HK-2 (cell line): Measurements from ENCODE around the gene GPR55.

Experiments used
- DNase-seq: peaks from one replicate; pipeline ENCODE4 v3.0.0-alpha.2; 2018; ENCODE audit not compliant: unreplicated experiment

The GPR55 gene

DNA sequence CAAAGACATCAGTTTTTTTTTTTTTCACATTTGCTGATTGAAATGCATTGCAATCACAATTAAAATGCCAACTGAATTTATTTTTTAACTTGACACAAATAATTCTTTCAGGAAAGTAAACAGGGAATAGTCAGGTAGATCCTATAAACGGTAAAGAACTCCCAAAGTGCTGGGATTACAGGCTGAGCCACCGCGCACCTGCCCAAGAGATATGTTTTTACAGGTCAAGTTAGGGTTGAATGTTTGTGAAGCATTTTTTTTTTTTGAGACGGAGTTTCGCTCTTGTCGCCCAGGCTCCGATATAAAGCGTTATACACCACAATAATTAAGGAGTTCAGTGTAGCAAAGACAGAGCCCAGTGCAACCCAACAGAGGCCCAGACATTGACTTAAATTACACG, 45.2 kb downstream of the GPR55 start:
- DNase-seq, result no peak

DNA sequence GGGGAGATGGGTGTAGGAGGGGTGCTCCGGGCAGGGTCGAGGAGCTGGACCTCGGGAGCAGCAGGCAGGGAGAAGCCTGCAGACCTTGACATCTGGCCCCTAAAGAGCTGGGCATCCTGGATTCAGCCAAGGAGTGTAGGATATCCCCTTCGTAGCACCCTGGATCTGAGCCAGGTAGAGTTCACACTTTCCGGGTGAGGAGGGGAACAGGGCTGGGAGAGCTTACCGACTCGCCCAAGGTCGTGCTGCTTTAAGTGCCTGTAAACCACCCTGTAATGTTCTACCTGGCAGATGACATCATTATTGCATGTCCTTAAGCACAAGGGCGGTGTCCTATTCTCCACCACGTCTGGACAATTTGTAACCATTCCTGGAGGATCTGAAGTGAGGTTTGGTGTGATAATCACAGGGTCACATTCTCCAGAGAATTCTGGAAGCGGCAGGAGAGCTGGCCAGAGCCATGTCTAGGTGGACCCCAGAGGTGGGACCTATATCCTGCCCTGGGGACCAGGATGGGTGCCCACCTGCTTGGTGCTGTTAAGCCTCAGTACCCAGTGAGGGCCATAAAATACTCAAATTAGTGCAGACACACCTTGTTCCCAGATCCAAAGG, 45.7 kb downstream of the GPR55 start:
- no peak for DNase-seq

- no peak for DNase-seq
These were observed 46.3 kb downstream of the GPR55 start for GRCh38 chr2:230878599-230879188.

- no peak for DNase-seq
These were observed 47.1 kb downstream of the GPR55 start for GRCh38 chr2:230877759-230878598.

- DNase-seq, result no peak
These were observed 47.8 kb downstream of the GPR55 start for GRCh38 chr2:230877116-230877758.

DNA sequence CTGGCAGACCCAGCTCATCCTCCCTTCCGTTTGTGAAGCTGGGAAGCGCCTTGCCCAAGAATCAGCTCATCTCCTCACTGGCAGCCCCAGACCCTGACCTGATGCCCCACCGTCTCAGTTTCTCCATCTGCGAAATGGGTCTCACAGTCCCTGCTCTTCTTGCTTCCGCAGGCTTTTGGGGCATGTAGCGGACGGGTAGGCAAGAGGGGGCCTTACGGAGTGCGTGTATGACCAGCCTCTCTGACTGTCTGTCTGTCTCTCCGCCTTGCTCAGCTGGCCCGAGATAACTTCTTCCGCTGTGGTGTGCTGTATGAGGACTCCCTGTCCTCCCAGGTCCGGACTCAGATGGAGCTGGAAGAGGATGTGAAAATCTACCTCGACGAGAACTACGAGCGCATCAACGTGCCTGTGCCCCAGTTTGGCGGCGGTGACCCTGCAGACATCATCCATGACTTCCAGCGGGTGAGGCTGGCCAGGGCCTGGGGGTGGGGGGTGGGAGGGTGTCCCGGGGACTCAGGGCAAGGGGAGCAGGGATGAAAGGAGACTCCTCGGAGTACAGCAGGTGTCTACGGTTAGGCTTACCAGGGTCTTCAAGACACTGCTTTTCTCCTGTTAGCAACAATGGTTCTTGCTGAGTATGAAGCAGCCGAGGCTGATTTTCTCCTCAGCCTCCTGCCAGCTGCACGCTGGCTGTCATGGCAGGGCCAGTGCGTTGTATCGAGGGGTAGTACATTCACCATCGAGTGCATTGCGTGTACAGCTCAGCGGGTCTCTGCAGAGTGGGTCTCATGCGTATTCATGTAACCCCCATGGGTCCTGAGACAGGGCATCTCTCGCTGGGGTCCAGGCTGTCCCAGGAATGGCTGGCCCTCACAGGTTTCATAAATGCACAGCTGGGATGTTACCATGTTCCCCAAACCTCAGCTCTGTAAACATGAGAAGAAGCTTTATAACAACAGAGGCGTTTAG, 49.4 kb downstream of the GPR55 start:
- DNase-seq, result no peak

- no peak for DNase-seq
These were observed 50.2 kb downstream of the GPR55 start for GRCh38 chr2:230874876-230875275.

- DNase-seq, result no peak
These were observed 50.6 kb downstream of the GPR55 start for GRCh38 chr2:230874456-230874855.

DNA sequence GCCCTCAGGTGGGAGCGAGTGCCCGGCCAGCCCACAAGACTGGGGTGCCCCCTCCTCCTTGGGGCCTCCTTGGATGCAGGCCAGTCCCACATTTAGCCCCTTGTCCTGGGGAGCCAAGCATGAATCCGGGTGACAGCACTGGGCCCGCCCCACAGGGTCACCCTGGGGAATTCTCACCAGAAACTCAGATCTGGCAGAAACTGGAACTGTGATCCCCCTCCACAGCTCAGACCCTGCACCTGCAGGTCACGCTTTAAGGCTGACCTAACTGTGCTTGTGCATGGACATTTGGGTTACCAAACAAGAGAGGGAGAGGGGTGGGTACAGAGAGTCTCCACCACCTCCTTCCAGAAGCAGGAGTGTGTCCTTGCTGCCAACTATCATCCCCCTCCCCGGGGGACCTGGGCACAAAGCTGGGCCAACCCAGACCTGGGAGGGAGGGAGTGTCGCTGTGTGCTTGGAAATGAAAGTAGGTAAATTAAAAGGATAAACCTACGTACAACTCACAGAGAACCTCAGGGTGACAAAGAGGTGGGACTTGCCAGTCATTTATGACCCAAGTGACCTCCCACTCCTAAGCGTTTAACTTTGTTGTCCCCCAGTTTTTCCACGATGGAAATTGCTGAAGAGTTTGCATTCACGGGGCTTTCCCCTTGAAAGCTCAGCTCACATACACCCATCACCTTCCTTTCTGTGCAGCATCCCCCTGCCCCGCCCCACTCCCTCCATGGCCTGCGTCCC, 51.2 kb downstream of the GPR55 start:
- DNase-seq, result no peak

DNA sequence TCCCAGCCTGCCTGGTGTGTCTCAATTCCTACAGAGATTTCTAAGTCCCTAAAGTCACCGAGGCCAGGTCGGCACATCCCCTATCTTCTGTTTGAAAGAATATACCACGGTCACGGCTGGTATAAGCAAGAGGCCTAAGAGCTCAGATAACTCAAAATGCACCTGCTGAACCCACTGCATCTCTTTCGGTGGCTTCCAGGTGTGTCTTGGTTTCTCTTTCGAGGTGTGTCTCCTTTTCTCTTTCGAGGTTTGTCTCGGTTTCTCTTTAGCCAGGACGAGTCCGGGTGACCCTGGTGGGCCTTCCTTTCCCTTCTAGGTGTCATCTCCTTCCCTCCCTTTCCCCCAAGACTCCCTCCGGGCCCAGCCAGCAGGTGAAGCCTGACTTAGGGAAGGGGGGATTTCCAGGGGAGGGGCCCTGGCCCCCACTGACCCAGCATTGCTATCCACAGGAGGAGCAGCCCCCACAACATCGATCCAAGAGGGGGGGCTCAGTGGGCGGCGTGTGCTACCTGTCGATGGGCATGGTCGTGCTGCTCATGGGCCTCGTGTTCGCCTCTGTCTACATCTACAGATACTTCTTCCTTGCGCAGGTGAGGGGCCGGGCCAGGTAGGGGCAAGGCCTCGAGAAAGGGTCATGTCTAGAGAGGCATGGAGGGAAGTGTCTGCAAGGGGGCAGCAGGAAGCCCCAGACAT, 51.9 kb downstream of the GPR55 start:
- no peak for DNase-seq

DNA sequence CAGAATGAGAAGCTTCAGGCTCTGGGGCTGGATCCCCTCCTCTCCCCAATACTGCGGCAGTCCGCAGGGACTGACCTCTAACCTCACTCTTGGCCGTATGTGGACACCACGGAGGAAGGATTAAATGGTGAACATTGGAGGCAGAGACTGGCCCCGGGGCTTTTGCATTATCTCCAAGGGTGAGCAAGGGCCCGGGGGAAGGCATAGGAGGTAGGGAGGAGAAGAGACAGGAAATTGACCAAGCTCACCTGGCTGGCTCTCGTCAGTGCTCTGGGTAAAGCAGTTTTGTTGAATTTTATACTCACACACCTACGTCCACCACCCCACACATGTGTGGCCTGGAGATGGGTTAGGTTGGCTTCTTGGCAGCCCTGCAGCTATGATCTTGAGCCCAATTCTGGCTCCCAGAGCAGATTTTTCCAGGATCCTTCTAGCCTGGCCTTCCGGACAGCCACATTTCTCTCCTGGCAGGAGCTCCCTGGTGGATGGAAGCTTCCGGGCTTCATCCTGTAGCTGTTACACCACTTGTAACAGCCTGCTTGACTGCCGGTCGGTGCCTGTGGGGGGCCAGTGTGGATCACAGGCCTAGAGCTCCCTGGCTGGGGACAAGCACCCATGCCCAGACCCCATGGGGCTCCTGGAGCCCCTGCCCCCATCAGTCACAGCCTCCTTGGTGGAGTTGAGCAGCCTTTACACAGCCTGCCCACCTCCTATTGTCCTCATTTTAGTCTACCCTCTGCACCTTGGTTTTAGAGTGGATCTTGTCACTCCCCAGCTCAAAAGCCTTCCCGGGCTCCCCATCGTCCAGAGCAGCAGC, 52.7 kb downstream of the GPR55 start:
- no peak for DNase-seq

DNA sequence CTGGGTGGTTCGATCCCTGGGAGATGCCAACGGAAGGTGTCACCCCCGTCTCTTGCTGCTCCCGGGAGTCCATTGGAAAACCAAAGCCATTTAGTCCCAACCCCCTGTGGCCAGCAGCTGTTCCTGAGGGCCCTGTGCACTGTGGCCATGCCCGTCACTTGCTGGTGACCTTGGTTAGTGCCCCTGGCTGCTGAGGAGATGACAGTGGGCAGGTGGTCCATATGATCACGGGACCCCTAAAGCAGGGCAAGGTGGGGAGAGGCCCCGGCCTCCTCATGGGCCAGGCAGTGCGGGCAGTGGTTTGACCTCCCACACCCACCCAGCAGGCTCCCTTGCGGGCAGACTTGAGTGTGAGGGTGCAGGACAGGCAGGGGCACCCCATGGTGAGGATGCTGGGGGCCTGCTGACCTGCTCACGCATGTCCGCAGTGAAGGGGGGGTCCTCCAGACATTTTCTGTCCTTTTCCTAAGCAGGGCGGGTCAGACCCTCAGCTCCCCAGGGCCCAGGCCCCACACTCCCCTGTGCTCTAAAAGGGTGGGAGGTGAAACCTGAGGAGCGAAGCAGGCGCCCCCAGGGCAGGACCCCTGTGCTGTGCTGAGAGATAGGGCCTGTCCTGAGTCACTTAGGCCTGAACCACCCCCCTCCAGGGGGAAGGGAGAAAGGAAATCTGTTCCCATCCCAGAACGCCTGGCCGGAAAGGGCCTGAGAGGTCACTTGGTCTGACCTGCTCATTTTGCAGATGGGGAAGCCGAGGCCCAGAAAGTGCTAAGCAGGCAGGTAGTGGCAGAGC, 53.5 kb downstream of the GPR55 start:
- no peak for DNase-seq

- DNase-seq, result no peak
These were observed 54.3 kb downstream of the GPR55 start for GRCh38 chr2:230870544-230871360.

GRCh38 chr2:230869914-230870543, 55.0 kb downstream of the GPR55 start:
- no peak for DNase-seq

GRCh38 chr2:230868947-230869913, 55.8 kb downstream of the GPR55 start:
- no peak for DNase-seq
